IPS DF 6.9 (cell line): ENCODE data around the gene TOX2.

Experiments used
- DNase-seq: peaks from one replicate; pipeline ENCODE4 v3.0.0-alpha.2; 2013; ENCODE audit warnings: low read depth, low spot score
- H3K27ac ChIP-seq: one replicate; pipeline ENCODE4 v1.5.1; 2013; ENCODE audit warnings: low read length, control low read depth
- H3K27me3 ChIP-seq: 2 replicates; pipeline ENCODE4 v1.6.1; 2013; ENCODE audit warnings: mild to moderate bottlenecking, low read length; ENCODE audit not compliant: control insufficient read depth, insufficient read depth
- H3K36me3 ChIP-seq: 2 replicates; pipeline ENCODE4 v1.6.1; 2013; ENCODE audit warnings: low read length; ENCODE audit not compliant: control insufficient read depth, insufficient read depth
- H3K4me1 ChIP-seq: 2 replicates; pipeline ENCODE4 v1.6.1; 2013; ENCODE audit warnings: low read length; ENCODE audit not compliant: control insufficient read depth, insufficient read depth
- H3K4me3 ChIP-seq: 2 replicates; pipeline ENCODE4 v1.5.1; 2013; ENCODE audit warnings: mild to moderate bottlenecking, low read length
- H3K9me3 ChIP-seq: 2 replicates; pipeline ENCODE4 v1.6.1; 2013; ENCODE audit warnings: low read length, inconsistent platforms; ENCODE audit not compliant: control insufficient read depth, insufficient read depth
- WGBS: extraction: QIAGEN DNeasy Blood & Tissue Kit; methylation state at CpG from one replicate; pipeline ENCODE4 v1.1.7; 2013; ENCODE audit warnings: mixed read lengths, missing lambda C conversion rate; ENCODE audit not compliant: insufficient read length, insufficient coverage; 5-methylcytosine and 5-hydroxymethylcytosine counted together

The TOX2 gene

DNA sequence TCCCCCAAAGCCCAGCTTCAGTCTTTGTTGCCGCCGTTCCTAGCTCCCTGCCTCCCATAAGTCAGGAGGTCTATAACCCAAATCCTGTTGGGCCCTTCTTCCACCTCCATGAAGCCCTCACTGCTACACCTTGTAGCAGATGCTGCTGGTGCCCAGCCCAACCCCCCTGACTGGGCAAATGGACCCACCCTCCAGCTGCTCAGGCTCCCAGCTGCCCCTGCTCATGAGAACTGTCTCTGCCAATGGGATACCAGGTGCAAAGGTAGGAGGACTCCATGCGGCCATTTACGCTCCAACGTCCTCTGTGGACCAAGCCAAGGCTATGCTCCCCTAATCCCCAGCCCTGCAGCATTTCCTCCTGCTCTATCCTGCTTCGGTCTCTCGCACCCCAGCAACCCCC, 200.5 kb downstream of the TOX2 start:
- Histone ChIP-seq H3K9me3 (no peaks in the 10 kb centered on the region), H3K4me1 (no peaks in the 10 kb centered on the region), H3K36me3 (no peaks in the 10 kb centered on the region), H3K27ac (no peak overlapping the region), H3K4me3 (no peak overlapping the region), H3K27me3 (no peaks in the 10 kb centered on the region)
- no CpG with 5 or more reads among the region's 7 CpGs for WGBS
- no peak for DNase-seq

DNA sequence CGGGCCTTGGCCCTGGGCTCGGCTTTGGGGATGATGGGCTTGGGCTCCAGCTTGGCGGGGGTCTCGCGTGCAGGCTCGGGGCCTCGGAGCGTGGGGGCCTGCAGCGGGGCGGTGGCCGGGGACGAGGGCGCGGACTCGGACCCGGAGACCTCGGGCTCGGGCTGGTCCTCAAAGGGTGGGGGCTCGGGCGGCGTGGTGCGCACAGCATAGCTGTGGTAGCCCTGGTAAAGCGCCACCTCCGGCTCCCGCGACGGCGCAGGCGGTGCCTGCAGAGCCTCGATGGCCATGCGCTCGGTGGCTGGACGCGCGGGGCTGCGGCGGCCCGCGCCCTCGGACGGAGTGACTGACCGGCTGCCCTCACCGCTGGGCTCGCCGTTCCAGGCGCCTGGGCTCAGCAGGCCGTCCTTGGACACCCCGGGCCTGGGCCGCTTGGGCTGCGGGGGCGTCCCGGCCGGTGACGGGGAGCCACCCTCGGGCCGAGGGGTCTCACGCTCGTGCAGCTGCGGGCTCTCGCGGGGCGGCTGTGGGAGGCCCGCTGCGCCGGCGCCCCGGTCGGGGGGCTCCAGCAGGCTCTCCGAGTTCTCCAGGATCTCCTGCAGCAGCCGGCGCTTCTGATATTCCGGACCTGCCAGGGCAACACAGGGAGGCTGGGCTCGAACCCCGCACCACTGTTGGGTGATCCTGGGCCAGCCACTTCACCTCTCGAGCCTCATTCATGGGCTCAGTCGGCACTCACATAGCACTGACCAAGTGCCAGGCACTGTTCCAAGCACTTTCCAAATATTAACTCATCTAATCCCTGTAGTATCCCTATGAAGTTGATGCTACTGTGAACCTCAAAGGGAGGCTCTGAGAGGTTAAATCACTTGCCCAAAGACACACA, 201.4 kb downstream of the TOX2 start:
- no peak overlapping the region; the same call in 1 of the 2 replicates for H3K4me3 ChIP-seq
- no peak overlapping the region for H3K27ac ChIP-seq
- no CpG with 5 or more reads among the region's 76 CpGs for WGBS
- DNase-seq: no peak
- no peaks in the 10 kb centered on the region for H3K4me1 ChIP-seq
- no peaks in the 10 kb centered on the region for H3K36me3 ChIP-seq
- H3K27me3 ChIP-seq: no peaks in the 10 kb centered on the region
- no peaks in the 10 kb centered on the region for H3K9me3 ChIP-seq

DNA sequence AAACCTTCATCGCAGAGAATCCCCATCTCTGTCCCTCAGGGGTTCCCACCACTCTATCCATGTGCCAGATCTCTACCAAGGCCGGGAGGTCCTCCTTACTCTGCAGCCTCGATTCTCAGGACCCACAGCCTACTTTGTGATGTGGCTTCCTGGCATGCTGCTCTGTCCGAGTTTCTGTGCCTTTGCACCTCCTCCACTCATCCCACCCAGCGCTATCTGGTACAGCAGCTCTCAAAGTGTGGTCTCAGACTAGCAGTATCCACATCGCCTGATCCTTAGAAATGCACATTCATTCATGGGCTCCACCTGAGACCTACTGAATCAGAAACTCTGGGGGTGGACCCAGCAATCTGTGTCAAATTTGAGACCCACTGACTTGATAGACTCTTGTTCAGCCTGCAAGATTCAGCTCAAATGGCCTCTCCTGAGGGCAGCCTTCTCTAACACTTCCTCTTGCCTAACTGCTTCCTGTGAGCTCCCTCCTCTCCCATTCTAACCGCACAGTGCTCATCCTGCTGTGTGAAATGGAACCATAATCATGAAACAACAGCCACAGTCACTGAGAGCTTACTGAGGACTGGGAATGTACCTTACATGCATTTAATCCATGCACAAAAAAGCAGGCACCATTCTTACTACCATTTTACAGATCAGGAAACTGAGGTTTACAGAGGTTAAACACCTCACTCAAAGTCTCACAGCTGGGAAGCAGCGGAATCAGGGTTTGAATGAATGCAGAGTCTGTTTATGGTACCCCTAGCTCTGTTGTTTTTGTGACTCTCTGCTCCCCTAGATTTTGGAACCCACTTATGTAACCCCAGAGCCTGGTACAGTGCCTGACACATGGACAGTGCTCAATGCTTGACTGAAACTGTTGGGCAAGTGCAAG, 202.9 kb downstream of the TOX2 start:
- no peak for DNase-seq
- Histone ChIP-seq H3K27me3 (no peaks in the 10 kb centered on the region), H3K36me3 (no peaks in the 10 kb centered on the region), H3K9me3 (no peaks in the 10 kb centered on the region), H3K4me3 (no peak overlapping the region), H3K27ac (no peak overlapping the region), H3K4me1 (no peaks in the 10 kb centered on the region)
- no CpG with 5 or more reads among the region's 8 CpGs for WGBS

DNA sequence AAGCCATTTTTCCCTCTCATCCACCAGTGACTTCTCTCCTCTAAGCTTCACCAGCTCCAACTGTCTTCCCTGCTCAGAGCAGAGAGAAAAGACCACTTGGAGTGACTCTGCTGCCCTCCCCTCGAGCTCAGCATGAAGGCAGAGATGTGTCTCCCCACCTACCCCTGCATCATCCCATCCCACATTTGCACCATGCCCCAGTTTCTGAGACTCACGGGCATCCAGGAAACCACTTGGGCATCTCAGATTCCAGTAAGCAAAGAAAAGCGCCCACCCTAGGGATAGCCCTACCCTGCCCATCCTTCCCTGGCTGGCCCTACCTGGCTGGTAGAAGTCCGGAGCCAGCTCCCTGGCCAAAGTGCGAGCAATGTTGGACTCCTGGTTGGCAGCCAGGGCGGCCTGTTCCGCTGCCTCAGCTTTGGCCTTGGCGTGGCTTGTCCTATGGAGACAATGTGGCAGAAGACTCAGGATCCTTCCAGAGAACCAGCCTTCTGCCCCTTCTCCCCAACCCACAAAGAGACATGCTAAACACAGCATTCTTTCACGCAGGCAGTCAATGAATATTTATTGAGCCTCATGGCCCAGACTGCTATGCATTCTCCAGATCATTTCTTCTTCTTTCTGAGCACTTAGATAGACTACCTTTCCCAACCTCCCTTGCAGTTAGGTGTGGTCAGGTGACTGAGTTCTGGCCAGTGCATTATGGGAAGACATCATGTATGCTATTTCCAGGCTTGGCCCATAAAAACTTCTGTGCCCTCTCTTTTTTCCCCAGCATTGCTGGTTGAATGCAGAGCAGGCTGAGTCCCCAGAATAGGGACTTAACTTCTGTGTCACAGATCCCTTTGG, 203.8 kb downstream of the TOX2 start:
- WGBS: no CpG with 5 or more reads among the region's 9 CpGs
- H3K27ac ChIP-seq: no peak overlapping the region

More for the DNA sequence above, 203.8 kb downstream of the TOX2 start:
- H3K36me3 ChIP-seq: no peaks in the 10 kb centered on the region
- peaks cover 3% of the 10 kb centered on the region; the same call in 1 of the 2 replicates for H3K4me1 ChIP-seq
- DNase-seq: no peak
- no peaks in the 10 kb centered on the region for H3K27me3 ChIP-seq
- H3K9me3 ChIP-seq: no peaks in the 10 kb centered on the region
- H3K4me3 ChIP-seq: no peak overlapping the region
